ENCODE results near the gene NOLC1.

DNA sequence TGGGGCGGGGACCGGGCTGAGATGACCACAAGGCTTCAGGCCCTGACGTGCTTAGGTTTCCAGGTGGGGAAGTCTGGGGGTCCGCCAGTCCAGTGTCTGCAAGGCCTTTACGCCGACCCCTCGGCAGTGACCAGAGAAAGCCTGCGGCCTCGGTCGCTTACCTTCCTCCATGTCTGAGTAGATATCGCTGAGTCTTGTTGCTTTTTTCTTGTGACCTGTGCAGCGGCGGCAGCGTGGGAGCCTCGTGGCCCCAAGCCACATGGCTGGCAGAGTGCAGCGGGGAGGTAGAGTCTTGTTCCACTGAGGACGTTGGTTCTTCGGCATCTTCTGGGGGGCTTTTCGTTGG, 329 bp downstream of the NOLC1 start:
- TF ChIP-seq POLR2A (IDR thresholded peaks at IDR 0.05): no peak
- TF ChIP-seq POLR2AphosphoS5 (IDR thresholded peaks at IDR 0.05): no peak
- TF ChIP-seq, protein P1, sequence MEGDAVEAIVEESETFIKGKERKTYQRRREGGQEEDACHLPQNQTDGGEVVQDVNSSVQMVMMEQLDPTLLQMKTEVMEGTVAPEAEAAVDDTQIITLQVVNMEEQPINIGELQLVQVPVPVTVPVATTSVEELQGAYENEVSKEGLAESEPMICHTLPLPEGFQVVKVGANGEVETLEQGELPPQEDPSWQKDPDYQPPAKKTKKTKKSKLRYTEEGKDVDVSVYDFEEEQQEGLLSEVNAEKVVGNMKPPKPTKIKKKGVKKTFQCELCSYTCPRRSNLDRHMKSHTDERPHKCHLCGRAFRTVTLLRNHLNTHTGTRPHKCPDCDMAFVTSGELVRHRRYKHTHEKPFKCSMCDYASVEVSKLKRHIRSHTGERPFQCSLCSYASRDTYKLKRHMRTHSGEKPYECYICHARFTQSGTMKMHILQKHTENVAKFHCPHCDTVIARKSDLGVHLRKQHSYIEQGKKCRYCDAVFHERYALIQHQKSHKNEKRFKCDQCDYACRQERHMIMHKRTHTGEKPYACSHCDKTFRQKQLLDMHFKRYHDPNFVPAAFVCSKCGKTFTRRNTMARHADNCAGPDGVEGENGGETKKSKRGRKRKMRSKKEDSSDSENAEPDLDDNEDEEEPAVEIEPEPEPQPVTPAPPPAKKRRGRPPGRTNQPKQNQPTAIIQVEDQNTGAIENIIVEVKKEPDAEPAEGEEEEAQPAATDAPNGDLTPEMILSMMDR (IDR thresholded peaks at IDR 0.05): no peak

Data from breast epithelium (tissue), 3 donors.